G401 (cell line): ENCODE results near the gene TRIB2. TPM values are rescaled to one million over a fixed set of nuclear protein-coding genes. Genes with fewer than 3 reads are reported as not detected.
"Not testable (repeated sequence)": the region's sequence is repeated elsewhere in the genome, so short reads cannot be mapped to it uniquely, and the experiment has no call there.

Source experiments
- DNase-seq: peaks from one replicate; pipeline ENCODE4 v3.0.0-alpha.2; 2015; ENCODE audit warnings: low spot score
- in situ Hi-C: cut with HindIII; loops from 2 replicates; pipeline ENCODE4 v1.10.0; 2016; ENCODE audit warnings: low sequenced_read_pairs, mixed read lengths
- total RNA-seq: library from RNA; depleted of rRNA; stranded (reverse); fragments of >200 nt; shearing (Covaris generic); gene quantifications from 2 replicates; pipeline ENCODE4 v1.2.3, GENCODE V29; 2014; rRNA removed

The TRIB2 gene
- 5.4 and 10.5 TPM in 2 replicates for total RNA-seq

- peak; percentile 79 for DNase-seq
- in situ Hi-C loops, result no loop called here
Observed at GRCh38 chr2:12716282-12717190, at the start of gene TRIB2. TRIB2 (plus strand) TSS chr2:12716936; CDS start chr2:12718308, 1,372 bp downstream.

- in situ Hi-C loops, result no loop called here
- no peak for DNase-seq
Observed at GRCh38 chr2:12669036-12669435, 47.7 kb upstream of the TRIB2 start.

- in situ Hi-C loops, result no loop called here
- no peak for DNase-seq
Observed at GRCh38 chr2:12672711-12673315, 43.9 kb upstream of the TRIB2 start.

- in situ Hi-C loops, result no loop called here
- DNase-seq, result no peak
Observed at GRCh38 chr2:12674644-12675328, 42.0 kb upstream of the TRIB2 start.

GRCh38 chr2:12675352-12675795, 41.4 kb upstream of the TRIB2 start:
- in situ Hi-C loops, result no loop called here
- DNase-seq, result no peak

GRCh38 chr2:12675801-12676200, 40.9 kb upstream of the TRIB2 start:
- in situ Hi-C loops, result no loop called here
- DNase-seq, result no peak

GRCh38 chr2:12676771-12677170, 40.0 kb upstream of the TRIB2 start:
- no peak for DNase-seq
- in situ Hi-C loops, result no loop called here

GRCh38 chr2:12678186-12678585, 38.5 kb upstream of the TRIB2 start:
- no peak for DNase-seq
- in situ Hi-C loops, result no loop called here

- in situ Hi-C loops, result no loop called here
- no peak for DNase-seq
Observed at GRCh38 chr2:12679550-12680072, 37.1 kb upstream of the TRIB2 start.

- in situ Hi-C loops, DNase-seq: not testable (repeated sequence)
Observed at GRCh38 chr2:12680115-12680514, 36.6 kb upstream of the TRIB2 start.

GRCh38 chr2:12682017-12682416, 34.7 kb upstream of the TRIB2 start:
- in situ Hi-C loops, result no loop called here
- DNase-seq, result no peak

- in situ Hi-C loops, result no loop called here
- DNase-seq, result no peak
Observed at GRCh38 chr2:12683457-12684100, 33.2 kb upstream of the TRIB2 start.

GRCh38 chr2:12684471-12684936, 32.2 kb upstream of the TRIB2 start:
- in situ Hi-C loops, result no loop called here
- no peak for DNase-seq

GRCh38 chr2:12685145-12685544, 31.6 kb upstream of the TRIB2 start:
- in situ Hi-C loops, result no loop called here
- DNase-seq, result no peak

GRCh38 chr2:12685956-12686355, 30.8 kb upstream of the TRIB2 start:
- in situ Hi-C loops, result no loop called here
- no peak for DNase-seq

GRCh38 chr2:12686708-12687283, 29.9 kb upstream of the TRIB2 start:
- DNase-seq, result no peak
- in situ Hi-C loops, result no loop called here

GRCh38 chr2:12688091-12688490, 28.6 kb upstream of the TRIB2 start:
- in situ Hi-C loops, result no loop called here
- no peak for DNase-seq

GRCh38 chr2:12688893-12689292, 27.8 kb upstream of the TRIB2 start:
- in situ Hi-C loops, result no loop called here

GRCh38 chr2:12693509-12693908, 23.2 kb upstream of the TRIB2 start:
- no peak for DNase-seq

More at GRCh38 chr2:12688893-12689292, 27.8 kb upstream of the TRIB2 start:
- DNase-seq, result no peak

More at GRCh38 chr2:12693509-12693908, 23.2 kb upstream of the TRIB2 start:
- in situ Hi-C loops, result no loop called here
